Suprapubic skin (tissue), 4 donors: ENCODE data around the gene CYP26C1. TPM values are rescaled to one million over a fixed set of nuclear protein-coding genes. Genes with fewer than 3 reads are reported as not detected.

Source experiments
- DNase-seq, 2 donors: peaks; one replicate each; pipeline ENCODE4 v3.0.0-alpha.2; 2019; ENCODE audit warnings: low spot score in 2 of 2
- H3K27ac ChIP-seq: fragments of 200-600 bp; sonication (generic); one replicate; pipeline ENCODE4 v1.5.1; 2019
- H3K27me3 ChIP-seq: fragments of 200-600 bp; sonication (generic); one replicate; pipeline ENCODE4 v1.5.1; 2019
- H3K36me3 ChIP-seq: fragments of 200-600 bp; sonication (generic); one replicate; pipeline ENCODE4 v1.5.1; 2019
- H3K4me1 ChIP-seq: fragments of 200-600 bp; sonication (generic); one replicate; pipeline ENCODE4 v1.5.1; 2019
- H3K4me3 ChIP-seq: fragments of 200-600 bp; sonication (generic); one replicate; pipeline ENCODE4 v1.5.1; 2019; ENCODE audit warnings: mild to moderate bottlenecking
- H3K9me3 ChIP-seq: fragments of 200-600 bp; sonication (generic); one replicate; pipeline ENCODE4 v1.5.1; 2019
- CTCF ChIP-seq, 2 donors: fragments of 200-600 bp in 1 of 2; fragments of 450-650 bp in 1 of 2; sonication (generic) in 1 of 2; IDR thresholded peaks; one replicate each; pipeline ENCODE4 v1.5.1; 2016 to 2019; ENCODE audit warnings: antibody characterized with exemption in 2 of 2, mild to moderate bottlenecking in 1 of 2, moderate library complexity in 1 of 2
- EP300 ChIP-seq: sonication (generic); formaldehyde crosslinking; IDR thresholded peaks from one replicate; pipeline ENCODE4 v1.6.1; 2017; ENCODE audit warnings: antibody characterized with exemption
- POLR2A ChIP-seq, 2 donors: fragments of 450-650 bp; IDR thresholded peaks; one replicate each; pipeline ENCODE4 v1.6.1; 2017; ENCODE audit warnings: antibody characterized with exemption in 2 of 2, mild to moderate bottlenecking in 2 of 2, moderate library complexity in 2 of 2
- POLR2AphosphoS5 ChIP-seq, 3 donors: sonication (generic); formaldehyde crosslinking; IDR thresholded peaks; one replicate each; pipeline ENCODE4 v1.6.1; 2017; ENCODE audit warnings: antibody characterized with exemption in 3 of 3
- WGBS: methylation state at CpG from one replicate; pipeline ENCODE4 v1.1.5; 2018; 5-methylcytosine and 5-hydroxymethylcytosine counted together
- total RNA-seq, 4 donors: library from RNA; depleted of rRNA; stranded (reverse); fragments of >200 nt; gene quantifications; one replicate each; pipeline ENCODE4 v1.1.0, GENCODE V29; 2016

Gene CYP26C1
- total RNA-seq, 4 donors from 2014 or later, result 0.21 TPM; not detected in 3

GRCh38 chr10:93072713-93073538 lies 12.3 kb downstream of the CYP26C1 start:
- peaks cover 45% of the 10 kb centered on the region for H3K4me1 ChIP-seq
- H3K9me3 ChIP-seq, result no peaks in the 10 kb centered on the region
- H3K4me3 ChIP-seq, result peak overlapping the region; percentile 40
- no peak for DNase-seq
- H3K36me3 ChIP-seq, result no peaks in the 10 kb centered on the region
- WGBS, result 0% methylated on average over 15 of the region's 34 CpGs
- H3K27ac ChIP-seq, result no peak overlapping the region
- peaks cover 95% of the 10 kb centered on the region for H3K27me3 ChIP-seq
- TF ChIP-seq EP300 (no peak), POLR2AphosphoS5 (IDR thresholded peaks at IDR 0.05) (no peak), POLR2A (IDR thresholded peaks at IDR 0.05) (no peak), CTCF (IDR thresholded peaks at IDR 0.05) (no peak)

- Histone ChIP-seq H3K4me1 (peaks cover 40% of the 10 kb centered on the region), H3K4me3 (peak within 1 kb of the TSS; percentile 40), H3K36me3 (no peaks in the 10 kb centered on the region), H3K27me3 (peaks cover 91% of the 10 kb centered on the region), H3K27ac (no peak within 1 kb of the TSS), H3K9me3 (no peaks in the 10 kb centered on the region)
- no peak for DNase-seq
- TF ChIP-seq POLR2AphosphoS5 (IDR thresholded peaks at IDR 0.05), result no peak
- no peak for TF ChIP-seq POLR2A (IDR thresholded peaks at IDR 0.05)
- TF ChIP-seq CTCF (IDR thresholded peaks at IDR 0.05), result no peak
- TF ChIP-seq EP300, result no peak
- 1% methylated on average over 23 of the region's 52 CpGs for WGBS
These were observed 13.0 kb downstream of the CYP26C1 start, which contains the start of gene CYP26A1 for GRCh38 chr10:93073539-93074146. TSS of gene CYP26A1 (plus strand) at chr10:93073893. CDS start at chr10:93073935, 42 bp downstream.

- Histone ChIP-seq H3K9me3 (no peaks in the 10 kb centered on the region), H3K36me3 (no peaks in the 10 kb centered on the region), H3K4me3 (peak overlapping the region; percentile 40), H3K4me1 (peaks cover 38% of the 10 kb centered on the region), H3K27ac (no peak overlapping the region), H3K27me3 (peaks cover 85% of the 10 kb centered on the region)
- no peak for TF ChIP-seq CTCF (IDR thresholded peaks at IDR 0.05)
- TF ChIP-seq POLR2AphosphoS5 (IDR thresholded peaks at IDR 0.05), result no peak
- no peak for TF ChIP-seq EP300
- TF ChIP-seq POLR2A (IDR thresholded peaks at IDR 0.05), result no peak
- DNase-seq, result no peak
- WGBS, result 2% methylated on average over 11 of the region's 40 CpGs
These were observed 13.6 kb downstream of the CYP26C1 start for GRCh38 chr10:93074147-93074596.

- H3K4me1 ChIP-seq, result peaks cover 38% of the 10 kb centered on the region
- DNase-seq, result no peak
- TF ChIP-seq POLR2A (IDR thresholded peaks at IDR 0.05), result no peak
- no peak for TF ChIP-seq CTCF (IDR thresholded peaks at IDR 0.05)
- TF ChIP-seq EP300, result no peak
- no peak for TF ChIP-seq POLR2AphosphoS5 (IDR thresholded peaks at IDR 0.05)
- no peaks in the 10 kb centered on the region for H3K9me3 ChIP-seq
- WGBS, result no CpG with 5 or more reads among the region's 67 CpGs
- H3K27ac ChIP-seq, result no peak overlapping the region
- H3K27me3 ChIP-seq, result peaks cover 84% of the 10 kb centered on the region
- H3K4me3 ChIP-seq, result no peak overlapping the region
- H3K36me3 ChIP-seq, result no peaks in the 10 kb centered on the region
These were observed 14.2 kb downstream of the CYP26C1 start for GRCh38 chr10:93074597-93075368.
